NCI-H2081 (cell line): Measurements from ENCODE around the gene ANAPC16.
"Not testable (repeated sequence)": the region's sequence is repeated elsewhere in the genome, so short reads cannot be mapped to it uniquely, and the experiment has no call there.

Source experiments
- DNase-seq, 2 experiments: peaks; one replicate each; lab custom pipeline; 2025; lab: John Stamatoyannopoulos, UW

ANAPC16 gene

GRCh38 chr10:72243822-72244437 lies 28.1 kb downstream of the ANAPC16 start:
- DNase-seq, result peak in 1 of 2 experiments; percentile 15

- DNase-seq, result no peak
Measured at GRCh38 chr10:72244573-72245038, 28.8 kb downstream of the ANAPC16 start.

- DNase-seq, result no peak
Measured at GRCh38 chr10:72245949-72246525, 30.2 kb downstream of the ANAPC16 start.

GRCh38 chr10:72248468-72249151 lies 32.8 kb downstream of the ANAPC16 start:
- peak in 1 of 2 experiments; percentile 14 for DNase-seq

- DNase-seq, result not testable (repeated sequence)
Measured at GRCh38 chr10:72249176-72249862, 33.5 kb downstream of the ANAPC16 start.

- DNase-seq, result no peak
Measured at GRCh38 chr10:72250666-72251065, 34.9 kb downstream of the ANAPC16 start.

- DNase-seq, result no peak
Measured at GRCh38 chr10:72251635-72252034, 35.8 kb downstream of the ANAPC16 start.

- no peak for DNase-seq
Measured at GRCh38 chr10:72252972-72253371, 37.2 kb downstream of the ANAPC16 start.

GRCh38 chr10:72253578-72253977 lies 37.8 kb downstream of the ANAPC16 start:
- DNase-seq, result no peak

- peak in 1 of 2 experiments; percentile 41 for DNase-seq
Measured at GRCh38 chr10:72254813-72255568, 39.2 kb downstream of the ANAPC16 start.

- DNase-seq, result no peak
Measured at GRCh38 chr10:72255977-72256729, 40.3 kb downstream of the ANAPC16 start.

GRCh38 chr10:72257051-72257892 lies 41.5 kb downstream of the ANAPC16 start:
- DNase-seq, result no peak

GRCh38 chr10:72258617-72259016 lies 42.8 kb downstream of the ANAPC16 start:
- DNase-seq, result no peak

- peak in 1 of 2 experiments; percentile 1 for DNase-seq
Measured at GRCh38 chr10:72259491-72260238, 43.9 kb downstream of the ANAPC16 start.

GRCh38 chr10:72260239-72260975 lies 44.6 kb downstream of the ANAPC16 start:
- DNase-seq, result no peak

- DNase-seq, result no peak
Measured at GRCh38 chr10:72260976-72261783, 45.4 kb downstream of the ANAPC16 start.

- DNase-seq, result no peak
Measured at GRCh38 chr10:72261784-72262404, 46.1 kb downstream of the ANAPC16 start.
